ENCODE measurements around the gene PLEKHM1.
"Not testable (repeated sequence)": the region's sequence is repeated elsewhere in the genome, so short reads cannot be mapped to it uniquely, and the experiment has no call there.

The PLEKHM1 gene

DNA sequence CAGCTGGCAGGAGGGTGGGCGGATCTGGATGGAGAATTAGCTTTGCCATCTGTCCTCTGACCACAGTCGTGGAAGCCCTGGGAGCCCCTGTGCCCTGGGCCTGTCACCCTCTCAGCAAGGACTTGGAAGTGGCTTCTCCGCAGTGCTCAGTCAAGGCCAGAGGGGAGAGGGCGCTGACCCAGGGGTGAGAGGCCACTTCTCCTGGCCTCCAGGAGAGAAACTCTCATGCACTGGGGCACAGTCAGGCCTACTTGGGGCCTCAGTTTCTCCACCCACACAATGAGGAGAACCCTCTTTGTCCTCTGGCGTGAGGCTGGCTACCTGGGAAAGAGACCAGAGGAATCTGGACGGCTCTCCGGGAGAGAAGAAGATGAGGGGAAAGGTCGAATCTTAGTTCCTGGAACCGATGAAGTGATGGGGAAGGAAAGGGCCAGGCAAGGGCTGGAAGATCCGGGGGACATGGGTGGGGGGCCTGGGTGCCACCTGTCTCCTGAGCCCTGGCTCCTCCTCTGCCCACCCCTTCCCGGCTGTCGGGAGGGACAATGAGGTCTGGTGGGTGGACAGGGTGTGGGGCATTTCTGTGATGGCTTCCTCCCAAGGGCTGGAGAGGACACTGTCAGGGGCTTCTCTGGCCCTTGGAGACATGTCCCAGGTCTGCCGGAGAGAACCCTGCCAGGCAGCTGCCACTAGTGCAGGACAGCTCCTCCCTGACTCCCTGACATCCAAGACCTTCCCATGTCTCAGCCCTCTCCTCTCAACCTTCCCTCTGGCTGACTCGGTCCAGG is 48.8 kb downstream of the PLEKHM1 start:
- DNase-seq: no peak

DNA sequence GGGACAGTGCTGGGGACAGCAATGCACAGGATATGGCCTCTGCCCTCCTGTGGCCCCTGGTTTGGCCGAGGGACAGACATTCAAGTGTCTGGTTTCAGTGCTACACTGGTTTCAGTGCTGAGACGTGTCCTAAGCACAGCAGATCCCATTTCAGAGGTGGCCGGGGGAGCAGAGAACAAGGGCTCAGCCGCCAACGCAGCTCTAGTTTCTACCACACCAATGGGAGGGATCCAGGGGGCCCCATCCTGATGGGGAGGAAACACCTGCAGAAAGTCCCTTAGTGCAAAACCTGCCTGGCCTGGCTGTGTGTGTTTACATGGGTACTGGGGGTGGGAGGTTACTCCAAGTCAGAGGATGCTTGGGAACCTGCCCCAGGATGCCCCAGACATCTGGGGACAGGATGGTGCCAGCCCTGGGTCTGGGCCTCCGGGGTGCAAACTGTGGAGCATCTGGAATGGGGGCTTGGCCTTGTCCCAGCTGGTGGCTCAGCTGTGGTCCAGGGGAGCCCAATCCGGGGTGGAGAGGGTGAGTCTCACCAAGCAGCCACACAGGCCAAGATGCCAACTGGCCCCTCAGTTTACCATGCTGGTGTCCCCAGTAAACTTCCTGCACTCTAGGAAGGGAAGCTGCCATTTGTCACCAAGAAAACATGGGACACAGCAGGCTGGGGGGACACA is 49.5 kb downstream of the PLEKHM1 start:
- not testable (repeated sequence) for DNase-seq

DNA sequence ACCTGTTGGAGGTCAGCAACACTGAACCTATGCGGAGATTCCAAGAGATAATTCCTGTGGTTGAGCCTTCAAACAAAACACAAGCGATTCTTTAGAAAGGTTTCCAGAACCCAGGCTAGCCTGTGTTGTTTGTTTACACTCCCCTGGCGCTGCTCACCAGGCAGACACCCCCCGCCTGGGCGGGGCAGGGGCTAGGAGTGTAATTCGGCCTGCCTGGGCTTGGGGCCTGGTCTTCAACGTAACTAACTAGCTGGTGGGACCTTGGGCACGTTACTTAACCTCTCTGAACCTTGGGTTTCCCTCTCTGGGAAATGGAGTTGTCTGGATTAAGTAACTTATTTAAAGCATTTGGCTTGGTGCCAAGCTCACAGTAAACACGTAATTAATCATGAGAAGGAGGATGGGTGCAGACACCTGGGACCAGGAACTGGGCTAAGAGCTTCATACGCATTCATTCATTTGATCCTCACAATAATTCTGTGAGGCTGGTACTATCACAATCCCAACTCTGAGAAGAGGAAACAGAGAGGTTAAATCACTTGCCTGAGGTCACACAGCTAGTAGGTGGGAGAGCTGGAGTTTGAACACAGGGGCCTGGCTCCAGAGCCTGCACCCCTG is 50.3 kb downstream of the PLEKHM1 start:
- no peak for DNase-seq

DNA sequence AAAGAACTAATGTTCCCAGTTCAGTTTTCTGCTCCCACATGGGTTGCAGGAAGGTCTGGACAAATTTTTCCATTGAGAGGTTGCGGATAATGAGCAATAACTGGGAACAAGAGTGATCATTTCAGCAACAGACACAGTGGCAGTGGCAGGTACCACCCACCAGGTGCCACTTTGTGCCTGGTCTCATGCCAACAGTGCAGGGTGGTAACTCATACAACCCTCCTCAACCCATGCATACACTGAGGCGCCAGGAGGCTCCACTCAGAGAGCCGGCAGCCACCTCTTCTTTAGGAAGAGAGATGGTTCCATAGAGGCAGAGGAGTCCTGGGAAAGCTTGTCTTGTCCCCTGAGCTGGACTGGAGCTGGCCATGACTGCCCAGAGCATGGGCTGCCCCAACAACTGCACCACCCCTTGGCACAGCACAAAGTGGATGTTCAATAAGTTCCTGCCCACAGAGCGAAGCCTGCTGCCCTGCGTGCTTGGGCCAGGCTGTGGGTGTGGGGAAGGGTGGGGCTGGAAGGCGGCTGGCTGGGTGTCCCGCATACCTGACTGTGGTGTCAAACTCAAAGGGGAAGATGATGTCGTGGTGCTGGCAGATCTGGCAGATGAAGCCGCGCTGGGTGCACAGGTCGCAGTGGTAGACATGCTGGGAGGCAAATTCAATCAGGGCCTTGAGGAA is 51.5 kb downstream of the PLEKHM1 start:
- DNase-seq: no peak

DNA sequence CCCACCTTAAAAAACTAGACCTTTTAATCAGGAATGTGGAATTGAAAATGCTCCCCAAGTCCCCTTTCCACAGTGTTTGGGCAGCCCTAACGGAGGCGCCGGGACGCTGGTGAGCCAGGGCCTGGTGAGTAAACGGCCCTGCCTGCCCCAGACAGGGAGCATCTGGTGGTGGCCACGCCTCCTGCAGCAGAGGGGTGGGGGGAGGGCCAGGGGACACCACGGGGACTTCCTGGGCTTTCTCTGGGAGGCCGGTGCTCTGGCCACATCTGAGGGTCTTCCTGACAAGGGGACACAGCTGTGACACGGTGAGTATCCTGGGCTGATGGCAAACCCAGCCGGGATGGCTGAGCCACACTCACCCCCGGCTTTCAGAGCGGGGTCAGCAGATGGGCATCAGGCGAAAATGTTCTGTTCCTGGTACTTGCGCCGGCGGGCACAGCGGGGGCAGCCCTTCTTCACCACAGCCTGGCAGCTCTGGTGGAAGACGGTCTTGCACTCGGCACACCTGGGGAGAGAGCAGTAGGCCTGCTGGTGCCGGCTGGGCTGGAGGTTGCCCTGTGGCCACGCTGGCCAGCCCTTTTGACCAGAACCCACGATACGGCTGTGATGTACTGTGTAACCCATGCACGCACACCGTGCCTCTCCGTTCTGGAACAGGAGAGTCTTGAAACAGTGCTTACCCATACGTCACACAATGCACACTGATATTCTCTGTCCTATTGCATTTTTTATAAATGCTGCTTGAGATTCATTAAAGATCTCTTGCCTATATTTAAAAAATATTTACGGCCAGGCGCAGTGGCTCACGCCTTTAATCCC is 52.8 kb downstream of the PLEKHM1 start:
- DNase-seq: no peak

DNA sequence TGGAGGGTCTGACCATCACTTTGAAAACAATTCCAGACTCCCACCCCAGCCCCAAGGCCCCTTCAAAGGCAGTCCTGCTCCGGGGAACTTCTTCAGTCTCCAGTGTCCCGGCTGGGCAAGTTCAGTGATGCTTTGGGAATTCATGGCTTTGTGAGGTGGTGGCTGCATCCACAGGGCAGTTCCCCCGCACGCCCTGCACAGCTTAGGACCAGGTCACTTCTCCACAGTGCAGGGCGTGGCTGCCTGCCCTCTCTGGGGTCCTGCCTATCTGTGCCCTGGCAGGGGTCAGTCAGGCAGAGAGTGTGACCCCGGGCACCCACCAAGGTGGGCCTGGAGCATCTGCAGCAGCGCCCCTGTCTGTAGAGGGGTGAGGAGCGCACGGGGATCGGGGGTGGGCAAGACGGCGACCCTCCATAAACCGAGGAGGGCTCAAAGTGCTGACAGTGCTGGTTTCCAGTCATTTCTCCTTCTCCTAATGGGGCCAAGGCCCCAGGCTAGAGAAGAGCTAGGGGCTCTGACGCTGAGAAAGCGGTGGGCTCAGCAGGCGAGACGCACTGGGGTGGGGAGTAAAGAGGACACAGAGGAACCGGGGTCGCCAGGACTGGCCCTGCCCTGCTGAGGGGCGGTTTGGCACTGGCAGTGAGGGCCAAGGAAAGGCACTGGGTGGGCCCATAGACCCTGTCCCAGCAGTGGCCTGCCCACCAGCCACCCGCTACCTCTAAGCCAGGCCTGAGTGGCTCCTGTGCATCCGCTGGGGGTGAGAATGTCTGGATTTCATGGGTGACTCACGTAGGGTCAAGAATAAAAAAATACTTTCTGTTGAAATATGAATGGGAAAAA is 53.7 kb downstream of the PLEKHM1 start:
- no peak for DNase-seq

DNA sequence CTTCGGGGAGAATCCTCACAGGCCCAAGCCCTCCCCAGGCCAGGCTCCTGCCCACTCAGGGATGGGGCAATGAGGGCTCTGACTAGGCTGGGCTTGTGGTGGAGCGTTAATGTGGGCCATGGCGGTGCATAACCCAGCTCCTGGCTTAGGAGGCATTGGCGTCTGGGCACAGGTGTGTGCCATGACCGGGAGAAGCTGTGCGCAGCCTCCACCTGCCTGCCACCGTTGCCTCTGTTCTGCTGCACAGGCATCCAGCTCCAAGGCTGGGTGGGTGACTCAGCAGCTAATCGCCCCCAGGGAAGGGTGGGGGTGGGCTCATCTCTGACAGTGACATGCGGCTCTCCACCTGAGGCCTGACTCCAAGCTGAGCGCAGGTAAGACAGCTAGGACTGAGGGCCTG is 54.4 kb downstream of the PLEKHM1 start:
- DNase-seq: no peak

DNA sequence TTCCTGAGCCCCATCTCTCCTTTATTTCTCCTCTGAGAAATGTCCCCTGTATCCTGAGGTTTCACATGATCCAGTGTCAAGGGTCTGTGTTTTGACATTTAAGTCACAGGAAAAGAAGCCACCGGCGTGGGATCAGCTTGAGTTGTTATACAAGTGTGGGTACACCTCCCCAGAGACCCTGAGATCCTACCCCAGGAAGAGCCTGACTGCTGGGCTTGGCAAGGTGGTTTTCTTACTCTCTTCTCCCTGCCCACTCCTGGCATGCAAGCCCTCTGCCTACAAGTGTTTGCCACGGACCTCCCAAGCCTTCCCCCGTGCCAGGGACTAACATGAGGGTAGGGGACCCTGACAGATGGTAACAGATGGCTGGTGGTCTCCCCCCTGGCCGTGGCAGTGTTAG is 55.0 kb downstream of the PLEKHM1 start:
- no peak for DNase-seq

DNA sequence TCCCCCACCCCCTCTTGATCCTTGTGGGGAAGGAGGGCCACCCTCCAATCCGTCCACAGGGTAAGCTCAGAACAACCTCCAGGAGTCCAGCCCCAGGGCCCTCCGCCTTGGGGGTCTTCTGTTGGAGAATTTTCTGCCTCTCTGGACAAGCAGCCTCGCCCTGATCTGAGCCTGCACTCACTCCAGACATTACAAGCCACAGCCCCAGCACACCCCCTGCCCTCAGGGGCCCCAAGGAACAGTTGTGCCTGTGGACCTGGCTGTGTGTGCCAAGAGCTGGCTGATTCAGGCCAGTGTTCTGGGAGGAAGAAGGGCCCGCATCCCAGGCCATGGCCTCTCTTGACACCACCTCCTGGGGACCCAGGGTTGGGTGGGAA is 57.4 kb downstream of the PLEKHM1 start:
- no peak for DNase-seq

DNA sequence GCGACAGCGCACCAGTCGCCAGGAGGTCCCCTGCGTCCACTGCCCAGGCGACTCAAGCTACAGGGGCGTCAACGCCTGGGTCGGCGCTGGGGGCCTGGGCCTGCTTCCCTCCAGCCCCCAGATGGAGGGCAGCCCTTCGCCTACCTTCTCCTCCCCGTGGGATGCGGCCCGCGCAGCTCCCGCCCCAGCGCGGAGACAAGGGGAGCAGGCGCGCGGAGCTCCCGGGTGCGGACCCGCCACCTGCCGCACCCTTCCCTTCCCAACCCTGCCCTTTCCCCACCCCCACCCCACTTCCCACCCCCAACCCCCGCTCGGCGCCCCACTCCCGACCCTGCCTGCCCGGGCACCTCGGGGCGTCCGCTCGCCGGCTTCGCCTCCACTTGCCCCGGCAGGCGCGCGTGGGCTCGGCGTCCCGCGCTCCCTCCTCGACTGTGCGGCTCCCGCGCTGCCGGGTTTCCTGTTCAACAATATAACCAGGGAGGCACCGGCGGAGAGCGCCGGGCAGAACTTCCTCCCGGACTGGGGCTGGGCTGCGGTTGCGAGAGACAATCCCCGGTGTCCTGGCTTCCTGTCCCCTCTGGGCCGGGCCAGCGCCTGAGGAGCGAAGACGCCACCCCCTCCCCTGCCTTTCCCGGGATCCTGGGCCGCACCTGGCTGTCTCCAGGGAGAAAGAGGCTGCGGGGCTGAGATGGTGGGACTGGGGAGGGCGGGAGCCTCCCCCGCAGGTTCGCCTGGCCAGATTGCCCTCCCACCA is 57.9 kb downstream of the PLEKHM1 start, which contains the start of gene ARHGAP27:
ARHGAP27 (minus strand) TSS at position 466 of the 754 bp plus-strand sequence. CDS start 2,591 bp downstream, outside the sequence.
- DNase-seq: no peak

DNA sequence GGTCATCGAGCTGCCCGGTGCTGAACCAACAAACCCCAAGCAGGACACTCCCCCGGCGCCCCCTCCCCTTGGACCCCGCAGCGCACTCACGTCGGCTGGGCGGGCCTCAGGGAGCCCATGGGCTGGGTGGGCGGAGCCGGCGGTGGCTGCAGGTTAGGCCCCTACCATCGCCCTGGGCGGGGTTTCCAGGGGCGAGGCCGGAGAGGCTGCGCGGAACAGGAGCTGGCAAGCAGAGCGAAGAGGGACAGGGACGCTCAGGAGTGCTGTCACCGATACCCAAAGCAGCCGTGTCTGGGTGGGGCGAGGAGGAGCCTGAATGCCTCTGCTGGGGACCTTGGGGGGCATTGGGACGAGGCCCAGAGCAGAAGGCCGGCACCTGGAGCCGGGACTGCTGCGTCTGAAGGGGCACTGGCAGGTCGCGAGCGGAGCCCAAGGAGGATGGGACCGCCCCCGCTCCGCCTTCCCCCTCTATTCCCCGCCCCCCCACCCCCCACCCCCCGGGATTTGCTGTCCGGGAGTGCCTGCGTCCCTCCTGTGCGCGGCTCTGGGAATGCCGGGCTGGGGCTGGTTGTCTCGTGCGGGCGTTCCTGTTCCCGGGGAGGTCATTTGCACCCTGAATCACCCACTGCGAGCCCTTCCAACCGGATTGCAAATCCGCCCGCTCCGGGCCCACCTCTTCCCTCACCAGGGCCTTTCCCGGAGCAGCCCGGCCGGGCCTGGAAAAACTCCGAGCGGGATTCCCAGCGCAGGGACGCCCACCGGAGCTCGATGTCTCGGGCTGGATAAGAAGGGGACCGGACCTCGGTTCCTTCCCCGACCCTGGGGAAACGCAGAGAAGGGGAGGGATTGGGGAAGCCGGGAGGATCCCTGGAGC is 58.8 kb downstream of the PLEKHM1 start:
- DNase-seq: peak; percentile 39 to 62

DNA sequence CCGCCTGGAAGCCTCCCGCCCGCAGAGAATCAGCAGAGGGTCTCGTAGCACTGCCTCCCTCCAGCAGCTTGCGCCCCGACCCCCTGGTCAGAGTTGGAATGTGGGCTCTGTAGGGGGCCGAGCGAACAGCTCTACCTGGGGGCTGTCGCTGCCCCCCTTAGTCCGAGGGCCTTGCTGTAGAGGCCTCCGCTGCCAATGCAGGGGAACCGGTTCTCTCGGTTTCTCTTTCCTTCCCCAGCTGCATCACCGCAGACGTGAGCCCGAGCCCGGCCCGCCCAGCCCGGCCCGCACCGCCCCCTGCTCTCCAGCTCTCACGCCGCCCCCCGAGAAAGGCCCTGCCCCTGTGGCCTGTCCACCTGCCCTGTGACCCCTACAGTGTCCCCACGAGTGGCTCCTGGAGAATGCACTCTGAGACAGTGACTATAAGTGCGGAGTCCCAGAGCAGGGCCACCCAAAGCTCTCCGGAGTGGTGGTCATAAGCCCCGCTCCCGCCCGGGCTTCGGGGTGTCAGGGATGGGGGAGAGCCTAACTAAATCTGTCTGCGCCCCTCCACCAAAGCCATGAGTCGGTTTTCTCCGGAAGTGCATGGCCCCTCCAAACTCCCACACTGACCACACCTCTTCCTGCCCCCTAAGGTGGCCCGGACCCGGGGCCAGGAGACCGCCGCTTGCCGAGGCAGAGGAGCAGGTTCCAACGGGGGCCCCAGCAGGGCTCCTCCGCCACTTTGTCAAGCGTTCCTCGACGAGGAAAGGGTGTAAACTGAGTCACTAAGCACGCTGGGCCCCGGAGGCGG is 59.6 kb downstream of the PLEKHM1 start:
- no peak for DNase-seq

DNA sequence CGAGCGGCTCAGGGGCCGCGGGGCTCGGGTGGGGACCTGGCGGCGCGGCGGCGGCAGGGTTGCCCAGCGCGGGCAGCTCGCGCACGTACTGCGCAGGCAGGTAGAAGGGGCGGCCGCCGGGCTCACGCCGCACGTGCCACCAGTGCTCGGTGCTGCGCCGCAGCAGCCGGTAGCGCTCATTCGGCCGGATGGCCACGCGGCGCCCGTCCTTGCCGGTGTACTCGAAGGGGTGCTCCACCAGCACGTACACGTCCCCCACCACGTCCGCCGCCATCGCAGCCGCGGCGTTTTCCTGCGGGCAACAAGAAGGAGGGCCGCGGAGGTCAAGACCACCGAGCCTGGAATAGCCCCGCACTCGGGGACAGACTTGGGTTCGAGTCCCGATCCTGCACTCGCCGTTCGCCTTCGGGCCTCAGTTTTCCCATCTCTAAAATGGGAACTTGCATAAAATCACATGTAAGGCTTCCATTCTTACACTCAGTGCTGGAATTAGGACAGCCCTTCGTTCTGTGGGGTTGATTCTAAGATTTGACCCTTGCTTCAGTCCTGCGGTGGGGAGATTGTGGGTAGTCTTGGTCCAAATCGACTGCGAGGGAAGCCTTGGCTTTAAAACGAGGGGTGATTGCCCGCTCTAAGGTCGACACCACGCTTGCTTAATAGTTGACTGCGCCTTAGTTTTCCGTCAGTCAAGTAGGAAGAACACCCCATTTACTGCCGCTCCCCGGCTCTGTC is 60.3 kb downstream of the PLEKHM1 start:
- DNase-seq: no peak

DNA sequence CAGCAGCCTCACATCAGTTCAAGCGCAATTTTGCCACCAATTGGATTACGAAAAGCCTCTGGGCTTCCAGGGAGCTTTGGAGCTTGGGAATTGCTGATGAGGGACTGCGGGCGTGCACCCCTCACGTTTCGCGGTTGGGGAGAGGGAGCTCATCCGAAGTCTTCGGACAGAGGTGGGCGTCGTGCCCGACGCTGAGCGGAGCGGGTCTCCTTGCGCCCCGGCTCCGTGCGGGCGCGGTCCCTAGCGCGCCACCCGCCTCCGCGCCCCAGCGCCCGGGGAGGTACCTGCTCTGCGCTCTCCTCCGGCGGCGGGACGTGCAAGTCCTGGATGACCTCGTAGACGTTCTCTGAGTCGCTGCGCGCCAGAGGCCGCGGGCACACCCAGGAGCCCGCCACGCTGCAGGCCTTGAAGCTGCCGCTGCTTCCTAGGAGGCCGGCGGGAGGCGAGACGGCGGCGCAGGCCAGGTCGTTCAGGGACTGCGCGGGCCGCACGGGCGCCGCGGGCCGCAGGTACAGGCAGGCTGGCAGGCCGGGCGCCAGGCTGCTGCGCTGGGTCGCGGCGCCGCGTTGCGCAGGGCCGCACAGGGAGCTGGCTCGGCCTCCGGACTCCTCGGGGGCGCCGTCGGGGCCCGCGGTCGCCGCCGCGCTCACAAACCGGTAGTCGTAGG is 61.0 kb downstream of the PLEKHM1 start:
- no peak for DNase-seq

DNA sequence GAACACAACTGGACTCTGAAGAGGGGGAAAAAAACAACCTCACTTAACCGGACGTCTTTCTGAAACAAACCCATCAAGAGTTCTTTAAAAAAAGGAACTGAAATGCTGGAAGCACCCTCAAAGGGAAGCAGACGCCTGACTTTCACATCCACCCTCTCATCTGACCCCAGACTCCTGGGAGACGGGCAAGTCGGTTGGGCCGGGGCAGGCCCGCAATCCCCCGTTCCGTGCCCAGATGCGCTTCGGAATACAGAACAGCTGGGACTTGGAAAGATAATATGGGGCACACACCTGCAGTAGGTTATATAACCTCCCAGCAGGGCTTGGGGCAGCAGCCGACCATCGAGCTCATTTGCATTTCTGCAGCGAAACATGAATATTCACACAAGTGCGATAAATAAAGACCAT is 61.6 kb downstream of the PLEKHM1 start:
- DNase-seq: no peak

DNA sequence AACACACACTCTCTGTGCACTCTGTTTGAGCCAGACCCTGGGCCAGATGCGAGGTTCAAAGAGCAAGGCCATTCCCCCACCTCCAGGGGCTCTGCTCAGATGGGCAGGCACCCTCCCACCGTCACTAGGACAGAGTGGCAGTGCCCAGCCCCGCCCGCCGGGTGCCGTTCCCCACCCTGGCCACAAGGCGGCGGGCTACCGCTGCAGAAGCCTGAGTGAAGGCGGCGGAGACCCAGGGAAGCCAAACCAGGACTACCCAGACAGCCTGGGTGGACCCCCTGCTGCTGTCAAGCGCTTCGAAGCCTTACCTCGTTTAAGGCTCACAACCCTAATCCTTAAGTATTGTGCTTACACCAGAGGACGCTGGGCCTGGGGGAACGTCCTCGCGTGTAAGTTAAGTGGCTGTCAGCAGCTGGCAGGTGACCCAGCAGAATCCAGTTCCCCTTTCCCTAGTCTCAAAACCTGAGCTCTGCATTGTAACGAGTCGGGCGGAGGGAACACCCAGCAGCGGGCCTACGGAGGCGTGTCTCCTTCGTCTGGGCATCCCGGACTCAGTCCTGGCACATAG is 62.4 kb downstream of the PLEKHM1 start:
- DNase-seq: peak; percentile 30 to 56

DNA sequence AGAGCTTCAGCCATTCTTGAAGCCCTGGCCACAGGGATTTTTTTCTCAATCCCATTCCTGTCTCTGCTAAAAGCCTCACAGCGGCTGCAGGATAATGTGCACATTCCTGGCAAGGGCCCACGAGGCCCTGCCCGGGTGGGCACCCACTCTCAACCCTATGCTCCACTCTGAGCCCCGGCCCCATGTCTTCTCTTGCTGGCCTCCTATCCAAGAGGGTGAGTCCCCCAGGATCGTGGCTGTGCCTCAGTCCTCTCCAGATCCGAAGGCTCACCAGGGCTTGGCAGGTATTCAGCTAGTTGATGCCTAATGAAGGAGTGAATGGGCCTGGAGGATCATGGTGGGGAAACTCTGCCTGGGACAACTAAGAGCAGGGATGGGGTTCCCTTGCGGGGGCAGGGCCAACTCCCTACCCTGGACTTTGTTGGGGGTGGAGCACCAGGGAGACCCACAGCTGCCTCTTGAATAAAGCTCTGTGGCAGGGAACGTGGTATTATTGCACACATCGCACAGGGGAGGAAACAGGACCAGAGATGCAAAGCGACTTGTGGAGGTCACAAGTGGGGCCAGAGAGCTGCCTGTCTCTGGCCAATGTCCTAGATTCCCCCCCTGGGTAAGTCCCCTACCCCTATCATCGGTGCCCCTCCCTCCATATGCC is 63.2 kb downstream of the PLEKHM1 start:
- DNase-seq: no peak
